CD4-positive, alpha-beta T cell treated with Interleukin-17A for 1 hour (primary cell): ENCODE measurements around the gene GRIK1.

ENCODE experiments used
- DNase-seq: peaks from one replicate; pipeline ENCODE4 v3.0.0-alpha.2; 2020

Gene GRIK1

DNA sequence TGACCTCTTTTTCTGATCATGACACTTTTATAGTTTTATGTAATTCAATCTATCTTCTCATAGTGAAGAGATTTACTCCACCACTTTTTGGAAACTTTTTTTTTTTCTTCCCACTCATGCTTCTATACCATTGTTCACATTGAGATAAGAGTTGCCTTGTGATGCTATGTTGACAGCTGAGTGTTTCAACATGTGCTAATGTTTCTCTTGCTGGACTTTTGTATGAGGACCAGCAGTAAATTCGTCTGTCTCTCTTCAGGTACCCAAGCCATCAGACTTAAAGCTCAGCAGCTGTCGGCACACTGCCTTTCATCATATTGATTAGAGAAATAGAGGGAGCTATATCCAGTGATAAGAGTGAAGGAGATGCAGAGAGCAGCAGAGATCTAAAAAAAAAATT is 227.0 kb downstream of the GRIK1 start:
- DNase-seq: no peak

DNA sequence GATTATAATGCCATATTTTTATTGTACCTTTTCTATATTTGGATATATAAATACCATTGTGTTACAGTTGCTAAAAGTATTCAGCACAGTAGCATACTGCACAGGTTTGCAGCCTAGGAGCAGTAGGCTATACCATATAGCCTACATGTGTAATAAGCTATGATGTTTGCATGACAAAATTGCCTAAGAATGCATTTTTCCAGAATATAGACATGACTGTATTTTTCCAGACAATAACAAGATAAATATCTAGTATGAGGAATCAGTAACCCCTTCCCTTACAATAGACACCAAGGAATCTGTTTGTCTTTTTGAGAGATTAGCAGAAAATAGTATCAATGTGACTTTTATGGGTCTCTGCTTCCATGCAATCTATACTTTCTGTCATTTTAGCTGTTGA is 228.6 kb downstream of the GRIK1 start:
- no peak for DNase-seq

DNA sequence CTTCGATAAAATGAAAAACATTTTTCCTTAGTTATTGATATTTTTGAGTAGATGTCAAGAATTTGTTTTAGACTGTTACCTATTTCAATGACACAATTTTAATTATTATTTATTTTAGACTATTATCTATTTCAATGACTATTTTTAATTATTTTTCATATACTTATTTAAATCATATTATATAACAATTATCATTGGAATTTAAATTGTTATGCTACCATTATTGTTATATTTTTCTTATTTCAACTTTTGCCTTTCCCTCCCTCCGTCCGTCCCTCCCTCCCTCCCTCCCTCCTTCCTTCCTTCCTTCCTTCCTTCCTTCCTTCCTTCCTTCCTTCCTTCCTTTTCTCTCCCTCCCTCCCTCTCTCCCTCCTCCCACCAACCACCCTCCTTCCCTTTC is 229.3 kb downstream of the GRIK1 start:
- no peak for DNase-seq

DNA sequence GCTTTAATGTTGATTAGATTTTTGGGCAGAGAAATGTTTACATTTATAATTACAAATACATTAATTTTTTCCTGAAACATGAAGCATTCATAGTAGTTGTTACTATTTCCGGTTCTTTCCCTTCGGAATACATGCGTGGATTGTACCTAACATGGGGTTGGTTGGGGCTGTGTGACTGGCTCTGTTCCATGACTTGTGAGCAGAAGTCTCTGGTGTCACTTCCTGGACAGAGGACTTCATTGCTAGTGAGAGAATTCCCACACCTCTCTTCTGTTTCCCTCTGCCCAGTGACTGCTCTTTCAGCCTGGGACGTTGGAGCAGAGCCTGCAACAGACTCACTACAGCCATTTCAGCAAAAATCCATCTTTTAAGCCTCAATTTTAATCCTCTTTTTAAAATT is 231.4 kb downstream of the GRIK1 start:
- no peak for DNase-seq

DNA sequence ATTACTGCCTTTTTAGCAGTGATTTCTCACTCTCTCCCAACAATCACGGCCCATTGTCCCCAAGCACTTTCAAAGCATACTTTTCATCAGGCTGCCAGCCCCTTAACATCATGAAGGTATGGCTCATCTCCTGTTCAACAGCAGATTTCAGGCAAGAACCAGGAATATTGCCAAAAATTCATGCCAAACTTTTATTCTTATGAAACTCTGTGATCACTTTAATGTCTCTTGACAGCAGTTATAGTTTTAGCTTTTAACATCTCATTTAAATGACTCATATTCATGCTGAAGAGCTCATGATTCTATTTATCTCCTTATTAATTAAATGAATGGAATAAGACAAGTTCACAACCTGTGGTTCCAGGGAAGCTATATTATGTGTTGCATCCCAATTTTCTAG is 235.1 kb downstream of the GRIK1 start:
- DNase-seq: no peak

DNA sequence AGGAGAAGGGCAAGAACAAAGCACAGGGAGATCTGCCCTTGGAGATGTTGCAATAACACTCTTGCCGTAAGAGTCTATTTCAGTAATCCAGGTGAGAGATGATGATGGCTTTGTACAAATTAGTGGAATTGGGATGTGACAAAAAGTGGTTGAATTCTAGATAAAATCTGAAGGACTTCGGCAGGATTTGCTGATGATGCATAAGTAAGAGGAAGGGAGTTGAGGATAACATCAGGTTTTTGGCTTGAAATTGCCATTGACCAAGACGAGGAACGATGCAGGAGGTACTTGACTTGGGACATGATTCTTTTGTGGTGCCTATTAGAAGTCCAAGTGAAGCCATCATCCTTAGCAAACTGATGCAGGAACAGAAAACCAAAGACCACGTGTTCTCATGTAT is 238.1 kb downstream of the GRIK1 start:
- DNase-seq: no peak

DNA sequence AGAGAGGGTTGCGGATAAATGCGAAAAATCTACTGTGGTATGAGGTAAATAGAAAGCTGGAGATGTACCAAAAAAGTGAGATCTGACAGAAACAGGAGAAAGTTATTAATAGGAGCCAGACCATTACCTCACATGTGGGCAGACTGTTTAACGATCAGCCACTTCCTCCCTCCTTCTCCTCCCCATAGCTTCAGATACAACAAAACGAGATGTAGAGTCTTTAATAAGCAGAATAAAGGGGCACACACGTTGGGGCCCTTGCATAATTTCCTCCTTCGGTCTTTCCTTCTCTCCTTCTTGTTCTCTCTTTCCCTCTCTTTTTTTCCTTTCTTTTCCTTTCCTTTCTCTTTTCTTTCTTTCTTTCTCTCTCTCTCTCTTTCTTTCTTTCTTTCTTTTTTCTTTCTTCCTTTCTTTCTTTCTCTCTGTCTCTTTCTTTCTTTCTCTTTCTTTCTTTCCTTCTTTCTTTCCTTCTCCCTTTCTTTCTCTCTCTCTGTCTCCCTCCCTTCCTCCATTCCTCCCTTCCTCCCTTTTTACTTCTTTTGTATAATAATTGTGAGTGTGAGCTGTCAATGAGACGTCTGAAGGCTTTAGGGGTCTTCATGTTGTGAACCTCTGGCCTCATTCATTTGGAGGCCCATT is 242.1 kb downstream of the GRIK1 start:
- no peak for DNase-seq

DNA sequence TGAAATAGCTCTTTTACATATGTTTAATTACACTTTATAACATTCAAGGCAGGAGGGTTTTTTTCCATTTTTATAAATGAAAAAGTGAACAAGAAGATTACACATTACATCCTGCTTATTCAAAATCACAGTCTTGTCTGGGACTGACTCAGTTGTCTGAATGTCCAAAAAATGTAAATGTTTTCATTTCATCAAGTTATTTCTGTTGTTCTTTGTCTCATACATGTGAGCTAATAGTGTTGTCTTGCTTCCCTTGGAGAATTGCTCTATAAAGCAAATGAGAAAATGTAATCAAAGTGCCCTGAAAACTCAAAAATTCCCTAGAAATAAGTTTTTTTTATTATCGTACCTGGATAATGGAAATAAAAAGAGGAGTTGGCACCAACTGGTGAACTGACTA is 242.9 kb downstream of the GRIK1 start:
- DNase-seq: no peak

DNA sequence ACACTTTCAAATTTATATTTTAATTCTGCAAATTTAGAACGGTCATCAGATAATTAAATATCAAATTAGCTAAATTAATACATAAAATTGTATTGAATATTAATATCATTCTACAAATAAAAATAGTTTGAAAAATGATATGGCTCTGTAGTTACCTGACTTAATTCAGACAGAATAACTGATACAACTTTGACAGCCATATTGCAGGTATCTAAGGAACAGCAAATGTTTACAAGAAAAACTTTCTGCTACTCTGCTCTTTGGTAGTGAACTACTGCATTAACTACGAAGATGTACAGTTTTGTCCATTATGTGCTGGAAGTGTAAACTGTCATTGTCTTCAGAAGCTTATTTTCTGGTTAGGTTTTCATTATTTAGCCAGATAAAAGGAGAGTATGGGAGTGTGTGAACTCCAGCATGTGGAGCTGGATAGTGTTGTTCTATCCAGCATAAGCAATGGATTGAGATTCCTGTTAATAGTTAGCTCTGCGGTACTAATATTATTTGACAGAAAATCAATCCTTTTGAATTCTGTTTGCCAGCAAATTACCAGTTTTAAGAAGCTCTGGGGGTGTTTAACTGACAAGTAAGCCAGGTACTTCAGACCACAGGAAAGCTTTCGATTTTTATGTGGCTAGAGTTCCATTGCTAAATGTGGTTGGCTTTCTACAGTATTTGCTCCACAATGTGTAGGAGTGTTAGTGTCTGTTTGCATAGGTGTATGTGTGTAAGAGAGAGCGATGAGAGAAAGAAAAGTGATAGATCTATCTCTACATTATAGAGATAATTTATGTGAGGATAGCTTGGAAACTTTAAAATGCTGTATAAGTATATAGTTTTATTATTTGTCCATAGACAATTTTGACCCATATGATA is 247.9 kb downstream of the GRIK1 start:
- DNase-seq: no peak

DNA sequence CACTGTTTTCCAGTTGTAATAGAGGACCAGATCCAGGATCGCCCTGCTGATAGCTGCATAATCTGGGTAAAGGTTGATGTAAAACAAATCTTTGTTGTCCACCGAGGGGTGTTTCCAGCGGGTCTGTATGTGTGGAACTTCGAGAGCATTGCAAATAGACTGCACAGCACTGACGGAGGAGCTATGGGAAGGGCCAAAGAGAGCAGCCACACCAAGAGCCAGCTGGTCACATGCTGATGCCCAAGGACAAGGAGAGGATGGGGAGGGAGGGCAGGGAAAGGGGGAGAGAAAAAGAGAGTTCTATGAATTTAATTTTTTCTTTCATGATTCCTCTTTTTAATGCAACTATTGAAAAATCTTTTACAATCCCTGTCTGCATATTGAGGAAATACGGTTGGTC is 250.0 kb downstream of the GRIK1 start:
- DNase-seq: no peak

DNA sequence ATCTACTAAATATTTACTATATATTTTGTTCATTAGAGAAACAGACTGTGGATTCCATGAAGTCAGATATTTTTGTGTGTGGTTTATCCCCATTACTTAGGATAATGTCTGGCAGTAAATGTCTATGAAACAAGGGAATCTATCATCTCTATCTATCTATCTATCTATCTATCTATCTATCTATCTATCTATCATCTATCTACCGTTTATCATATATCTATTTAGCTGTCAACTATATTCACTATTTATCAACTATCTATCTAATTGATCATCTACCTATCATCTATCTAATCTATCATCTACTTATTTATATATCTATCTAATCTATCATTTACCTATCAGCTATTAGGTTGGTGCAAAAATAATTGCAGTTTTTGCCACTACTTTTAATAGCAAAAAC is 255.7 kb downstream of the GRIK1 start:
- DNase-seq: no peak

DNA sequence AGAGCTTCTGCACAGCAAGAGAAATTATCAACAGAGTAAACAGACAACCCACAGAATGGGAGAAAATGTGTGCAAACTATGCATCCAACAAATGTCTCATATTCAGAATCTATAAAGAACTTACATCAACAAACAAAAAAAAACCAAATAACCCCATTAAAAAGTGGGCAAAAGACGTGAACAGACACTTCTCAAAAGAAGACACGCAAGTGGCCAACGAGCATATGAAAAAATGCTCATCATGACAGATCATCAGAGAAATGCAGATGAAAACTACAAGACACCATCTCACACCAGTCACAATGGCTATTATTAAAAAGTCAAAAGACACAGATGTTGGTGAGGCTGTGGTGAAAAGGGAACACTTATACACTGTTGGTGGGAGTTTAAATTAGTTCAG is 257.0 kb downstream of the GRIK1 start:
- no peak for DNase-seq

DNA sequence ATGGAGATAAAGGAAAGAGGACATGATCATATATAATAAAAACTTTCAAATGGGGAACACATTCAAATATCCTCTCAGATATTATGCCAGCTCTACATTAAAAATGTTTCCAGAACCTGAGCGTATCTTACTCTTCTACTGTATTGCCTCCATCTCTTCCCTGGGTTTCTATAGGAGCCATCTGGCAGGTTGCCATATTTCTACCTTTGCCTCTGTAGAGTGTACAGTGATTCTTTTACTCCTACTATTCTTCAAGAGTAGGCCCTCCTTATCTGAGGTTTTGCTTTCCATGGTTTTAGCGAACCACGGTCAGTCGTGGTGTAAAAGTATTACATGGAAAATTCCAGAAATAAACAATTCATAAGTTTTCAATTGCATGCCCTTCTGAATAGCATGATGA is 259.5 kb downstream of the GRIK1 start:
- DNase-seq: no peak

DNA sequence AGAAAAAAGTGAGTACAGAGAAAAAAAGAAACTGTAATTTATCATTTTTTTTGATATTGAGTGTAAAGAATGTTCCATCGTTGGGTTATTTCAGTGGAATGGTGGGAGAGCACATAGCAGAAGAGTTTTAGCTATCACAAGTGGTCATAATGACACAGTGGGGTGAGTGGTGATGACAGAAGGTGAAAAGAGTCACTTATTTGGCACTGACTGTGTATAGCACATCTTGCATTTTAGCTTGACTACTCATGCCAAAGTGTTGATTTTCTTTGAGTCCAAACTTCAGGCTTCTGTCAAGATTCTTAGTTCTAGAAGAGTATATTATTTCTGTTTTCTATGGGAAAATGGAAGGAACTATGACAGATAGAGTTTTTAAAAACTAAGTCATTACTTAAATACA is 261.2 kb downstream of the GRIK1 start:
- DNase-seq: no peak

DNA sequence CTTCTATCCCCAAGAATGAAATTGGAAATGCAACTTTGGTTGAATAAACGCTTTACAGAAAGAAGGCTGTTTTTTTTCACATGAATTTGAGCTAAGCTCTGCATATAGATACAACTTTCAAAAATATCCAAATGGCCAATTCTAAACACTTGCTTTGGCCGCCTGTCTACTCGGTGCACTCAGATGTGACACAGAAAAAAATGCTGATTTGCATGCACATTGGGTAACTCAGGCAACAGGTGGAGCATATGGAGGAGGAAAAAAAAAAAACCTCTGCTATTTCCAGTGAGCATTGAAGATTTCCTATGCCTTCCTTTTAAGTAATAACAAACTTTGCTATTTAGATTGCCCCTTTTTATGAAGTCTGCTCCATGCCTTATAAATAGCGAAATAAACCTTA is 262.5 kb downstream of the GRIK1 start:
- no peak for DNase-seq

DNA sequence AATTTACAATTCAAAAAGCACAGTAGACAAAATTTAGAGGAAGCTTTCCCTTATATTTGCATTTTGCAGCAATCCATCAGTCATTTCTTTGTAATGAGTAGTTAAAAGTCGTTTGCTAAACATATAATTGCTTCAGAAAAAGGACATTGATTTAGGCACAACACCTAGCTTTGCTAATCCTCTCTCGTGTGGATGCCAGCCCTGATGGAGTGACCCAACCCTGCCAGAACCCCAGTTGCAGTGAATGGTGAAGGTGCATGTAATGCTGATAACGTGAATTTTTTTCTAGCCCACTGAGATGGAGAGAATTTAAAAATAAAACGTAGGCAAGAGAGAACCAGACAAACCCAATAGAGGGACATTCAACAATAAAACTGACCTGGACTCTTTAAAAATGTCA is 263.4 kb downstream of the GRIK1 start:
- no peak for DNase-seq

DNA sequence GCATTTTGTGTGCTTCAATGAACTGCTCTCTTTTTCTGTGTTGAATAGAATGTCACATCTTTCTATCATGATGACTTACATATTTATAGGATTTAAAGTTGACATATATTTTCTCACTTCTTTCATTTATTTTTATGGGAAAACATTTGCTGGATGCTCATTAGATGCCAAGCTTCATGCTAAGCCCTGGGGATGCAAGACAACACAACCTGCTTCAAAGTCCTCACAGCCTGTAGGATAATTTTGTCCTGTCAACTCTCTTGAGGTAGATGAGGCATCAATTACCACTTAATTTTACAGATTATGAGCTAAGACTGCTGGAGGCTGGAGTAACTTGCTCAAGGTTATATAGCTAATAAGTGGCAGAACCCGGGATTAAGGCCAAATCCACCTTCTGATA is 264.3 kb downstream of the GRIK1 start:
- no peak for DNase-seq

DNA sequence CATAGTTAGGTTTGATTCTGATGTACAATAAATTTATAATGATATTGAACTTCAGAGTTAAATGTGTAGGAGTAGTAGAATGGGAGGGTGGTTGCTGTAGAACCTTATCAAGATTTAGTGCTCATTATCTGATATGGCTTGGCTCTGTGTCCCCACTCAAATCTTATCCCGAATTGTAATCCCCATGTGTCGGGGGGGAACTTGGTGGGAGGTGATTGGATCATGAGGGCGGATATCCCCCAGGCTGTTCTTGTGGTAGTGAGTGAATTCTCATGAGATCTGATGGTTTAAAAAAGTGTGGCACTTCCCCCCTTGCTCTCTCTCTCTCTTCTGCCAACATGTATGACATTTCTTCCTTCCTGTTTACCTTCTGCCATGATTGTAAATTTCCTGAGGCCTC is 265.5 kb downstream of the GRIK1 start:
- no peak for DNase-seq

DNA sequence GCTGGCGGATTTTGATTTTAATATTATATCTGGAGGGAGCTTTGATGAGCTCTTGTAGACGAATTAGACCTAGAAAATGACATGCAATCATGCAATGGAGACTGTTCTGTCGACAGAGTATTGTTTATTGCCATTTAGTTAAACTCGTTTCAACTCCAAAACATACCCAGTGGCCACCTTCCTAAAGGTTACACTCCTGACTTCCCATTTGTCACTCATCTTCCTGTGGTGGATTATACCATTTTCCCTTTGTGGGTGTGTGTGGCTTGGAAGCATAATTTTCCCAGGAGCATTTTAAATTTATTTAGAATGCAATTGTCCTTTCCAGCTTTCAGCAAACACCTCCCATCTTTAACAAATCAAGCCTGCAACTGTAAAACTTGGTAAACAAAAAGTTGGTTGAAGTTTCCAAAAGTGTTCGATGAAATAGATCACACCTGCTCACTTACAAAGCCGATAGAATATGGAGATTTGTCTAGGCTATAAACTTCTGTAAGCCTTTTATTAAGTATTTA is 266.6 kb downstream of the GRIK1 start:
- no peak for DNase-seq

DNA sequence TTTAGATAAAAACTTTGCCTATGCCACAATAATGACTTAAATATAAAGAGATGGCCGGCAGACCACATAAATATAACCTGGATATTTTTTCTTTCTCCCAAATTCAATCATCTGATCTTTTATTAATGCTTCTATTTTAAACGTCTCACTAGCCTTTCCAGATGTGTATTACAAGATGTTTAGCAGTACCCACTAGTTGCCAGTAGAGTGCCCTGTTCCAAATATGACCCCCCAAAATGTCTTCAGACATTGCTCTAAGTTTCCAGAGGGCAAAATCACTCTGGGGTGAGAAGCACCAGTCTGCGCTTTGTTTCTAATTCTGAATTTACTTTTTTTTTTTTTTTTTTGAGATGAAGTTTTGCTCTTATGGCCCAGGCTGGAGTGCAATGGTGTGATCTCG is 268.1 kb downstream of the GRIK1 start:
- DNase-seq: no peak

DNA sequence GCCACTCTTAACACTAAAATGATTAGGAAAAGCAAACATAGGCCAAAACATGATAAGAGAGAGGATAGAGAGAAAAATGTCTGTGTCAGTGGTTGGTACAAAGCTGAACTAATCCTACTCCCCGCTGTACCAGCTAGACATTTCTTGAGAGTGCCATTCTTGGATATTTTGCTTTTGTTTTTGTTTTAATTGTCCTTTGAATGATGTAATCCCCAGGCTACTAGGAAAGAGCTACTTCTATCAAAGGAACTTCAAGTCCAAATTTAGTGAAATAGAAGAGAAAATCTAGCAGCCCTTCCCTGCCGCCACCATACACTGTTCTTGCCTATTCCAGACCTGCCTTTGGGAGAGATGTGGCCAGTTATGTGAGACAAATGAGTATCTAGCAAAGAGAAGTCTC is 269.6 kb downstream of the GRIK1 start:
- no peak for DNase-seq

DNA sequence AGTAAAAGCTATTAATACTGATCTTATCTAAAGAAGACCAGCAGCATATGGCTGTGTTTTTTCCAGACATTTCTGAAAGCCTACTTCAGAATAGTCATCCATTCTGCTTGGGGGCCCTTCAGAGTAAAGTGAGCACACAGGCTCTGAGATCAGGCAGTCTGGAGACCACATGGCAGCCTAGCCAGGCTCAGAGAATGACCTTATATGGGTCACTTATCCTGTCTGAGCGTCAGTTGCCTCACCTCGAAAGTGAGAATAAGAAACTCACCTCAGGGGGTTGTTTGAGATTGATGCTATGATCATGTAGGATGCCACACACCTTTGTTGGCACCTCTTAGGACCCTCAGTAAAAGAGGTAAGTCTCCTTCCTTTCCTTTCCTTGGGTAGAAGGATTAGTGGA is 270.4 kb downstream of the GRIK1 start:
- DNase-seq: no peak

DNA sequence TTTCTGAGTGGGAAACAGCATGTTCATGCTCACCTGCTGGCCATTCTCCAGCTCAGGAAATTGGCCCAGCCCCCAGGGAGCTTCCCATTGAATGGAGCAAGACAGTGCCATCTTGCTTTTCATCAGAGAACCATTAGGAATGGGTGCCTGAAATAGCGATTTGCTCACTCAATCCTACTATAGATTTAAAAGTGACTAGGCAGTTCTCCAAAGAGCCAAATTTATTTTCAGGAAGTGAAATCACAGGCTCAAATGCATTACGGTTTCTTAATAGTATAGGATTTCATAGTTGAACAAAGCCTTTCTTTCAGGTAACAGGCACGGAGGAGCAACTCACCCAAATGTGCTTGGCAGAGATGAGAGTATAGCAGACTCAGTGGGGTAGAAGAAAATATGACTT is 272.1 kb downstream of the GRIK1 start:
- no peak for DNase-seq

DNA sequence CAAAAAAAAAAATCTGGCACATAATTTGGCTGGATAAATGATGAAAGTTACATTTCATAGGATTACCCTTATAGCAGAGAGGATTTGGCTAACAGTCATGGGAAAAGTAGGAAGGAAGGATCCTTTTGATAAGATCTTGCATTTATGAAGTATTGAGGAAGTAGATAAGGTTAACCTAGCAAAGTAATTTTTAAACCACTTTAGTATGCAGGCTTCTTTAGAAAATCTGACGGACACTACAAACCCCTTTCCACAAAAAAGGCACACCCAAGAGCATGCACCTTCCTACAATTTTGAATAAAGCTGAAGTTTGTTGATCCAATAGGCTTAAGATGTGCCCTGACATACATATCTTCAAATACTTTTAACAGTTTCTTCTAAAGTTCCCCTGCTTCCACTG is 275.2 kb downstream of the GRIK1 start:
- no peak for DNase-seq
